BJ (cell line): ENCODE results near the gene MOB3A. TPM values are rescaled to one million over a fixed set of nuclear protein-coding genes. Genes with fewer than 3 reads are reported as not detected.

Experiments used
- CTCF ChIA-PET: fragments of 350-600 bp; formaldehyde crosslinking; extraction: SDS; loops from one replicate; lab custom pipeline; 2021; ENCODE audit warnings: antibody characterized with exemption, inconsistent platforms; lab: Yijun Ruan, JAX
- POLR2A ChIA-PET: fragments of 300-600 bp; sonication (Branson Sonifier 250); formaldehyde crosslinking; extraction: SDS; loops from one replicate; lab custom pipeline; 2021; ENCODE audit warnings: antibody characterized with exemption; lab: Charles Lee
- DNase-seq: peaks from one replicate; pipeline ENCODE4 v3.0.0-alpha.2; 2011; ENCODE audit warnings: low read depth
- H3K27me3 ChIP-seq: 2 replicates; pipeline ENCODE4 v1.6.0; 2011; ENCODE audit warnings: low read length; ENCODE audit not compliant: control insufficient read depth, insufficient read depth
- H3K36me3 ChIP-seq: 2 replicates; pipeline ENCODE4 v1.5.1; 2011; ENCODE audit warnings: low read length; ENCODE audit not compliant: control insufficient read depth, insufficient read depth
- H3K4me3 ChIP-seq: 2 replicates; pipeline ENCODE4 v1.5.1; 2011; ENCODE audit warnings: low read depth, mild to moderate bottlenecking, control low read depth, low read length
- polyA plus RNA-seq: library from polyadenylated mRNA; depleted of rRNA; stranded (reverse); fragments of >200 nt; gene quantifications from 2 replicates; pipeline ENCODE4 v1.2.3, GENCODE V29; 2011
- TF ChIP-seq, protein P1 (sequence below): IDR thresholded peaks from 2 replicates; pipeline ENCODE4 v1.5.1; 2011; ENCODE audit warnings: low read depth, mild to moderate bottlenecking, control low read depth, inconsistent platforms, low read length, moderate library complexity; ENCODE audit not compliant: insufficient read depth

The MOB3A gene
- polyA plus RNA-seq, 1 experiment: 50.5 TPM

- no peak for DNase-seq
- Histone ChIP-seq H3K36me3 (peaks cover 8% of the 10 kb centered on the region), H3K4me3 (no peak overlapping the region), H3K27me3 (no peaks in the 10 kb centered on the region)
- ChIA-PET POLR2A (no interaction called here), CTCF (interaction anchor here (0.9 kb wide), 1 partner anchor 124 kb away, joined by 5 read pairs; no protein-coding TSS in a partner anchor)
- TF ChIP-seq, protein P1, sequence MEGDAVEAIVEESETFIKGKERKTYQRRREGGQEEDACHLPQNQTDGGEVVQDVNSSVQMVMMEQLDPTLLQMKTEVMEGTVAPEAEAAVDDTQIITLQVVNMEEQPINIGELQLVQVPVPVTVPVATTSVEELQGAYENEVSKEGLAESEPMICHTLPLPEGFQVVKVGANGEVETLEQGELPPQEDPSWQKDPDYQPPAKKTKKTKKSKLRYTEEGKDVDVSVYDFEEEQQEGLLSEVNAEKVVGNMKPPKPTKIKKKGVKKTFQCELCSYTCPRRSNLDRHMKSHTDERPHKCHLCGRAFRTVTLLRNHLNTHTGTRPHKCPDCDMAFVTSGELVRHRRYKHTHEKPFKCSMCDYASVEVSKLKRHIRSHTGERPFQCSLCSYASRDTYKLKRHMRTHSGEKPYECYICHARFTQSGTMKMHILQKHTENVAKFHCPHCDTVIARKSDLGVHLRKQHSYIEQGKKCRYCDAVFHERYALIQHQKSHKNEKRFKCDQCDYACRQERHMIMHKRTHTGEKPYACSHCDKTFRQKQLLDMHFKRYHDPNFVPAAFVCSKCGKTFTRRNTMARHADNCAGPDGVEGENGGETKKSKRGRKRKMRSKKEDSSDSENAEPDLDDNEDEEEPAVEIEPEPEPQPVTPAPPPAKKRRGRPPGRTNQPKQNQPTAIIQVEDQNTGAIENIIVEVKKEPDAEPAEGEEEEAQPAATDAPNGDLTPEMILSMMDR: no peak
These were observed 44.1 kb downstream of the MOB3A start for GRCh38 chr19:2051773-2052704.

GRCh38 chr19:2050991-2051772 is 44.9 kb downstream of the MOB3A start, which contains the start of gene MKNK2:
Gene MKNK2 (minus strand): TSS chr19:2051244. CDS start chr19:2050851, 393 bp downstream.
- POLR2A ChIA-PET: no interaction called here
- Histone ChIP-seq H3K27me3 (no peaks in the 10 kb centered on the region), H3K36me3 (peaks cover 10% of the 10 kb centered on the region), H3K4me3 (peak within 1 kb of the TSS; percentile 93)
- TF ChIP-seq, protein P1: peak; percentile 45
- CTCF ChIA-PET: interaction anchor here (0.9 kb wide), 1 partner anchor 123 kb away, joined by 5 read pairs; no protein-coding TSS in a partner anchor
- no peak for DNase-seq

DNA sequence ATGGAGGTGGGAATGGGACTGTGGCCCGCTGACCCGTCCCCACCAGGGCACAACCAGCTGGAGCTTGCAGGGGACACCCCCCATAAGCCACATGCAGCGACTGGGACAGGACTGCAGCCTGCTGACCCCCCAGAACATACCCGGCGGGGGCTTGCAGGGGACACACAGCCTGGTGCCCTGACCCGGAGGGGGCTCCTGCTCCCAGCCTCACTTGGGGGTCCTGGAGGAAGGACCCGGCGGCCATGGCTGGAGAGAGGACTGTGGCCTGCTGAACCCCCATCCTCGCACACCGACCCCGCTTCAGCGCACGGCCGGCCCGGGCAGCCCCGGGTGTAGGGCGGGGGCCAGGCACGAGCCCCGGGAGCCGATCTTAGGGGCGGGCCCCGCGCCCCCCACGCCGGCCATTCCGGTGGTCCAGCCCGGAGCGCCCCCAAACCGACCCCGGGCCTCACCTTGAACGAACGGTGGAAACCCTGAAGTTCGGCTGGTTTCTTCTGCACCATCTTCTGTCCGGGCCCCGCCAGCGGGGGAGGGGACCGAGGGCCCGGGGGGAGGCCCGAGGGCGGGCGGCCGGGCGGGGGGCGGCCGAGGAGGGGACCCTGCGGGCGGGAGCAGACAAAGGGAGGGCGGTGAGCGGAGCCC is 45.7 kb downstream of the MOB3A start:
- no peak for DNase-seq
- Histone ChIP-seq H3K36me3 (peaks cover 17% of the 10 kb centered on the region), H3K27me3 (no peaks in the 10 kb centered on the region), H3K4me3 (peak overlapping the region; percentile 93)
- TF ChIP-seq, protein P1: no peak
- POLR2A ChIA-PET: no interaction called here
- CTCF ChIA-PET: no interaction called here

DNA sequence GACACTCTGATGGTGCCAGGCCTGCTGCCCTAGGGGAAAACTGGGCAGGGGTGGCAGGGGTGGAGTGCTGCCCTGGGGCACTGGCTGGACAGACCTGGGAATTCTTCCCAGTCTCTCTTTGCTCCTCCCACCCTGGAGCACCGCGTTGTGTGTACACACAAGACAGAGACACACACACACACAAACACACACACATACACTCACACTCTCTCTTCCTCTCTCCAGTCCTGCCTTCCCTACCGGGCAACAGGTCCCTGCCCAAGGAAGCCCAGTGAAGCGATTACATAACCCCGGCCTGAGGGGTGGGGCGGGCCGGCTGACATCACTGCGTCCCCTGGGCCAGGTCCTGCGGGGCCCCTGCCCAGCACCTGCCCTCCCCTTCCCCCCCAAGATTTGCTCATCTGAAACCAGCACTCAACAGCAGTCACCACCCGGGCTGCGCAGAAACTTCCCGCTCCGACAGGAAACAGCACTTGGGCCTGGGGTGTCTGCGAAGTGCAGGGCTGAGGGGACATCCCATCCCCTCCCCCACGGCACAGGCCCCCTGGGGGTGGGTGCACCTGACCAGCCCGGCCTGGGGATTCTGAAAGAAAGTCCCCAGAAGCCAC is 46.3 kb downstream of the MOB3A start:
- no peaks in the 10 kb centered on the region for H3K27me3 ChIP-seq
- CTCF ChIA-PET: no interaction called here
- TF ChIP-seq, protein P1: no peak
- peak overlapping the region; percentile 93 for H3K4me3 ChIP-seq
- peaks cover 23% of the 10 kb centered on the region for H3K36me3 ChIP-seq
- no peak for DNase-seq
- POLR2A ChIA-PET: no interaction called here
